ENCODE measurements around the gene SAMSN1.

DNA sequence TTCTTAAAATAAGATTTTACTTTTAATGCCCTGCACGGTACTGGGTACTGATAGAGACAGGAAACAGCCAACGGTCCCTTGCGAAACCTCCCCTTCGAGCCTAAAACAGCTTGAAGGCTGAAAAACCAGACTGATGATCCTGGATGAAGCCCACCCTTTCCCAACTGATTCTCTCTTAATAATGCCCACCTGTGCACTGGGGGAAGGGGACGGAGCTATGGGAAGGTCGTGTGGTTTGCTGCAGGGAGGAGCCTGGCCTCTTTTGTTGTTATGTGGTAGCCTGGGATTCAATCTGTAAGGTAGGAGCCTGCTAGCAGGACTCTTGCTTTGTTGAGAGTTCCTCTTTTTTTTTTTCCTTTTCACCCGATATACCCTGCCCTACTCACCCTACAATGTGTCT is 25.6 kb downstream of the SAMSN1 start:
- no peak for TF ChIP-seq CTCF (IDR thresholded peaks at IDR 0.05; ENCODE audit: control extremely low read depth in 1 of 3, insufficient read depth in 1 of 3, low read depth in 1 of 3, low read length in 3 of 3)
- no peak for TF ChIP-seq TEAD4 (IDR thresholded peaks at IDR 0.05; ENCODE audit: low read depth, low read length)
- no peak for TF ChIP-seq EP300 (IDR thresholded peaks at IDR 0.05; ENCODE audit: borderline replicate concordance in 1 of 2, low read depth in 2 of 2, low read length in 2 of 2)
- no peak for TF ChIP-seq CREB1 (IDR thresholded peaks at IDR 0.05)
- TF ChIP-seq EZH2 (IDR thresholded peaks at IDR 0.05; ENCODE audit: low read depth, low read length, severe bottlenecking), result no peak
- TF ChIP-seq, protein P1, sequence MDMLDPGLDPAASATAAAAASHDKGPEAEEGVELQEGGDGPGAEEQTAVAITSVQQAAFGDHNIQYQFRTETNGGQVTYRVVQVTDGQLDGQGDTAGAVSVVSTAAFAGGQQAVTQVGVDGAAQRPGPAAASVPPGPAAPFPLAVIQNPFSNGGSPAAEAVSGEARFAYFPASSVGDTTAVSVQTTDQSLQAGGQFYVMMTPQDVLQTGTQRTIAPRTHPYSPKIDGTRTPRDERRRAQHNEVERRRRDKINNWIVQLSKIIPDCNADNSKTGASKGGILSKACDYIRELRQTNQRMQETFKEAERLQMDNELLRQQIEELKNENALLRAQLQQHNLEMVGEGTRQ (IDR thresholded peaks at IDR 0.05; ENCODE audit: low read length), result no peak
- TF ChIP-seq KDM4A (IDR thresholded peaks at IDR 0.05; ENCODE audit: low read depth, low read length, severe bottlenecking), result no peak

Data from H1 (cell line).